Body of pancreas (tissue), 4 donors: ENCODE results near the gene HAUS2. TPM values are rescaled to one million over a fixed set of nuclear protein-coding genes. Genes with fewer than 3 reads are reported as not detected.
A peak's percentile ranks its signal among the peaks of the same experiment; 100 is the strongest.

ENCODE experiments used
- ATAC-seq: fragments of 150-250 bp; one replicate; pipeline ENCODE4 v1.9.1; 2016
- DNase-seq, 4 donors: peaks; one replicate each; pipeline ENCODE4 v3.0.0-alpha.2; 2019
- H3K27ac ChIP-seq, 4 donors: fragments of 200-600 bp; sonication (generic); 1 replicate in 3 of 4; 2 replicates in 1 of 4; pipeline versions ENCODE4 v1.5.1 to v1.6.1; 2016 to 2019; ENCODE audit warnings: mild to moderate bottlenecking in 1 of 4, mixed read lengths in 1 of 4, moderate library complexity in 1 of 4
- H3K27me3 ChIP-seq, 2 donors: fragments of 200-600 bp; sonication (generic); one replicate each; pipeline ENCODE4 v1.6.0; 2016; ENCODE audit warnings: mild to moderate bottlenecking in 1 of 2
- H3K36me3 ChIP-seq, 2 donors: fragments of 200-600 bp; sonication (generic); replicated peaks in 1 of 2; 2 replicates each; pipeline ENCODE4 v1.5.1; 2016; ENCODE audit warnings: low read depth in 2 of 2; ENCODE audit not compliant: insufficient read depth in 1 of 2
- H3K4me1 ChIP-seq: fragments of 200-600 bp; sonication (generic); one replicate; pipeline ENCODE4 v1.6.0; 2016
- H3K4me3 ChIP-seq, 2 donors: fragments of 200-600 bp; sonication (generic); 1 replicate in 1 of 2; 2 replicates in 1 of 2; pipeline ENCODE4 v1.5.1; 2016 to 2019
- H3K9me3 ChIP-seq, 3 donors: fragments of 200-600 bp; sonication (generic); 1 replicate in 2 of 3; 2 replicates in 1 of 3; pipeline ENCODE4 v1.5.1; 2016
- POLR2A ChIP-seq, 3 donors: fragments of 450-650 bp; IDR thresholded peaks; one replicate each; pipeline ENCODE4 v1.6.1; 2016; ENCODE audit warnings: antibody characterized with exemption in 3 of 3, mild to moderate bottlenecking in 2 of 3
- WGBS, 2 donors: methylation state at CpG; one replicate each; pipeline ENCODE4 v1.1.5; 2017; 5-methylcytosine and 5-hydroxymethylcytosine counted together
- intact Hi-C: fragments of 100-400 bp; cut with DNase I; formaldehyde crosslinking; loops from one replicate; pipeline ENCODE4 v1.15.1; 2023
- total RNA-seq, 2 donors: library from RNA; depleted of rRNA; stranded (reverse); fragments of >200 nt; gene quantifications; one replicate each; pipeline ENCODE4 v1.1.0, GENCODE V29; 2016
- TF ChIP-seq, protein P1 (sequence below), 7 experiments: fragments of 450-650 bp in 4 of 7; fragments of 200-600 bp in 3 of 7; sonication (generic) in 3 of 7; IDR thresholded peaks; one replicate each; pipeline ENCODE4 v1.5.1; 2016 to 2019; ENCODE audit warnings: antibody characterized with exemption in 7 of 7

Gene HAUS2
- total RNA-seq, 2 donors from 2014 or later = 8.6 to 24.7 TPM

DNA sequence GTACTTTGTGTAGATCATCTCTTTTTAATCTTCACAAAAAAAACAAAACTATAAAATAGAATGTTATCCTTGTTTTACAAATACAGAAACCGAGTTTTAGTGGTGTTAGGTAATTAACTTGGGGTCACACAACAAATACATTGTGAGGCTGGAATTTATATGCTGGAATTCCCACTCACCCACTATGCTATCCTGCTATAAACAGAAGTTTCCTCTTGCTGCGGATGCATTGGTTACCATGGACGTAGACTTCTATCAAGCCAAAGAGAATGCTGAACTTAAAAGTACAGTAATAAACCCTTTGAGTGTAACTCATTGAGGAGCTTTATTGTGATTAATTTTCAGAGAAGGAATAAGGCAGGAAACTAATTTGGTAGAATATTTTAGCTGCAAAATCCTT lies 44.0 kb upstream of the HAUS2 start:
- DNase-seq = no peak
- Histone ChIP-seq H3K36me3 (no peaks in the 10 kb centered on the region), H3K4me1 (peaks cover 10% of the 10 kb centered on the region), H3K27ac (no peak overlapping the region), H3K9me3 (no peaks in the 10 kb centered on the region), H3K4me3 (no peak overlapping the region), H3K27me3 (no peaks in the 10 kb centered on the region)
- intact Hi-C loops = no loop called here
- WGBS, 2 donors = 68 to 79% methylated on average over 3 of the region's 3 CpGs
- no peak for ATAC-seq
- no peak for TF ChIP-seq POLR2A (IDR thresholded peaks at IDR 0.05)
- TF ChIP-seq, protein P1, sequence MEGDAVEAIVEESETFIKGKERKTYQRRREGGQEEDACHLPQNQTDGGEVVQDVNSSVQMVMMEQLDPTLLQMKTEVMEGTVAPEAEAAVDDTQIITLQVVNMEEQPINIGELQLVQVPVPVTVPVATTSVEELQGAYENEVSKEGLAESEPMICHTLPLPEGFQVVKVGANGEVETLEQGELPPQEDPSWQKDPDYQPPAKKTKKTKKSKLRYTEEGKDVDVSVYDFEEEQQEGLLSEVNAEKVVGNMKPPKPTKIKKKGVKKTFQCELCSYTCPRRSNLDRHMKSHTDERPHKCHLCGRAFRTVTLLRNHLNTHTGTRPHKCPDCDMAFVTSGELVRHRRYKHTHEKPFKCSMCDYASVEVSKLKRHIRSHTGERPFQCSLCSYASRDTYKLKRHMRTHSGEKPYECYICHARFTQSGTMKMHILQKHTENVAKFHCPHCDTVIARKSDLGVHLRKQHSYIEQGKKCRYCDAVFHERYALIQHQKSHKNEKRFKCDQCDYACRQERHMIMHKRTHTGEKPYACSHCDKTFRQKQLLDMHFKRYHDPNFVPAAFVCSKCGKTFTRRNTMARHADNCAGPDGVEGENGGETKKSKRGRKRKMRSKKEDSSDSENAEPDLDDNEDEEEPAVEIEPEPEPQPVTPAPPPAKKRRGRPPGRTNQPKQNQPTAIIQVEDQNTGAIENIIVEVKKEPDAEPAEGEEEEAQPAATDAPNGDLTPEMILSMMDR (IDR thresholded peaks at IDR 0.05) = no peak

DNA sequence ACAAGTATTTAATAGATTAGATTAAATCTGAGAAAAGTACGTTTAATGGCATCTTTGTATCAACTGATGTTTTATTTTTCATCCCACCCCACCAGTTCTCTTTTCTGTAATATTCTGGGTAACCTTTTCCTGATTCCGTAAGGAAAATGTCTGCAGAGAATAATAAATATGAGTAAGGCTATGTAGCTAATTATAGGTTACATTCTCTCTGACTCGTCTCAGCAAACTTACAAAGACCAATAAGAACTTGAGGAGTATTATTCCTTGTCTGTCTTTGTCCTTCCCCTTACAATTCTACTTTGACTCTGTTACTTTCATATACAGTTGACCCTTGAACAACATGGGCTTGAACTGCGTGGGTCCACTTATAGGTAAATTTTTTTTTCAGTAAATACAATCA lies 41.1 kb upstream of the HAUS2 start:
- no peaks in the 10 kb centered on the region for H3K36me3 ChIP-seq
- H3K27ac ChIP-seq = no peak overlapping the region
- DNase-seq (no peak), ATAC-seq (no peak)
- H3K27me3 ChIP-seq = no peaks in the 10 kb centered on the region
- intact Hi-C loops = no loop called here
- H3K4me1 ChIP-seq = peaks cover 10% of the 10 kb centered on the region
- H3K4me3 ChIP-seq = no peak overlapping the region
- no peaks in the 10 kb centered on the region for H3K9me3 ChIP-seq
- 74 to 80% methylated on average over 4 of the region's 4 CpGs for WGBS, 2 donors
- TF ChIP-seq, protein P1 (IDR thresholded peaks at IDR 0.05) = no peak
- TF ChIP-seq POLR2A (IDR thresholded peaks at IDR 0.05) = no peak

DNA sequence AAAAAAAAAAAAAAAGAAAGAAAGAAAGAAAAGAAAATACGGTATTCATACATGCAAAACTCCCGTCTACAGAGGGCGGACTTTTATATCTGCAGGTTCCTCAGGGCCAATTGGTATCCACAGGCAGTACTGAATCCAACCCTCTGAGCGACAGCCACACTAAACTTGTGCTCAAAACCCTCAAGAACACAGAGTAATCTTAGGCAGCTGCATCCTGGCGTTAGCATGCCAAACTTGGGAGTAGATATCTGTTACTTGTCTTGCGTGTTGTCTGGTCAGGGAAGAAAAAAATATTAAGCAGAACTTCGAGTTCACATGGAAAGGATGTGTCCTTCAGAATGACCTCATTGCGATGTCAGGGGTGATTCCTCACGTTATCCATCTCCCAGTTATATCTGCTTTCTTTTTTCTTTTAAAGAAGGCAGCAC lies 40.4 kb upstream of the HAUS2 start:
- WGBS, 2 donors = 58 to 69% methylated on average over 9 of the region's 9 CpGs
- Histone ChIP-seq H3K27me3 (no peaks in the 10 kb centered on the region), H3K36me3 (no peaks in the 10 kb centered on the region), H3K4me1 (peaks cover 10% of the 10 kb centered on the region), H3K27ac (no peak overlapping the region), H3K4me3 (no peak overlapping the region), H3K9me3 (no peaks in the 10 kb centered on the region)
- ATAC-seq (peak; percentile 18), DNase-seq (no peak)
- TF ChIP-seq, protein P1 (IDR thresholded peaks at IDR 0.05) = no peak
- no peak for TF ChIP-seq POLR2A (IDR thresholded peaks at IDR 0.05)
- intact Hi-C loops = no loop called here

DNA sequence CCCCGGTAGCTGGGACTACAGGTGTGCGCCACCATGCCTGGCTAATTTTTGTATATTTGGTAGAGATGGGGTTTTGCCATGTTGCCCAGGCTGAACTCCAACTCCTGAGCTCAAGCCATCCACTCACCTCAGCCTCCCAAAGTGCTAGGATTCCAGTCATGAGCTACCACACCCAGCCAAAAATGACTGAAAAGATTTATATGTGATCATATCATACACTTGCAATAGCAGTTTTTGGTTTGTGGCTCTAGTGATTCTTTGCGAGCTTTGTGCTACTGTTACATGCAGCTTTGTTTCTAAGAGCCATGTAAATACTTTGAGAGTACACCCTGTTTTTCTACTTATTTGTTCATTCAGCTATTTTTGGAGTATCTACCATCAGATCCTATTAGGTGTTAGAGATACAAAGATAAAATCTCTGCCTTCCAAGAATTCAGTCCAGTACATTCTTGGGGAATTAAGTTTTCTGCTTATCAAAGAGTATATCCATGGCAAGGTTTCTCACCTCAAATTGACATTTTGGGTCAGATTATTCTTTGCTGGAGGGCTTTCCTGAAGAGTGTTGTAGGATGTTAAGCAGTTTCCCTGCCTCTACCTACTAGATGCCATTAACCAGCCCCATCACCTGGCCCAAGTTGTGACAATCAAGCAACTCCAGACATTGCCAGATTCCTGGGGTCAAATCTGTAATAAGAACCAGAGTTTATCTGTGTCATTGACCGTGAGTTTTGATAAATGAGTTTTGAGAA lies 38.2 kb upstream of the HAUS2 start:
- DNase-seq = no peak
- TF ChIP-seq, protein P1 (IDR thresholded peaks at IDR 0.05) = no peak
- no peak for TF ChIP-seq POLR2A (IDR thresholded peaks at IDR 0.05)
- no peaks in the 10 kb centered on the region for H3K27me3 ChIP-seq
- peaks cover 10% of the 10 kb centered on the region for H3K4me1 ChIP-seq
- intact Hi-C loops = no loop called here
- no peak overlapping the region for H3K4me3 ChIP-seq
- H3K36me3 ChIP-seq = peaks cover 0 to 9% of the 10 kb centered on the region in 2 donors
- ATAC-seq = no peak
- peak overlapping the region in 1 of 4 donors; percentile 42 for H3K27ac ChIP-seq
- H3K9me3 ChIP-seq = no peaks in the 10 kb centered on the region
- WGBS, 2 donors = 74 to 88% methylated on average over 4 of the region's 4 CpGs

DNA sequence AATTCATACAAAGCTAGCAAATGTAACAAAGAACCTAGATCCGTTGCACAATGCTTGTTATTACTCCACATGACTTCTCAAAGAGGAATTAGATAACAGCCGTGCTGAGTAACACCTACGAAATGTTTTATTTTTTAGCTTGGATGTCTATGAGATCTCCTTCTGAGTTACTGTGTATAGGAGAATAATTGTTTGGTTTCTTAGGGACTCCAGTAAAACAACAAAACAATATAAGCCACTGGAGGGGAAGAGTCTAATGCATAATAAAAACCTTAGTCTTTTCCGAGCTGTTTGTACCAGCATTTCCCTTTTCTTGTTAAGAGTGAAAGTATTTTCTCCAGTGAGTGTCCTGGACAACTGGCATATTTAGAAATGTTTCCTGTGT lies 37.6 kb upstream of the HAUS2 start:
- intact Hi-C loops = no loop called here
- Histone ChIP-seq H3K4me3 (no peak overlapping the region), H3K36me3 (peaks cover 0 to 10% of the 10 kb centered on the region in 2 donors), H3K9me3 (no peaks in the 10 kb centered on the region), H3K4me1 (peaks cover 10% of the 10 kb centered on the region), H3K27me3 (no peaks in the 10 kb centered on the region), H3K27ac (peak overlapping the region in 1 of 4 donors; percentile 42)
- ATAC-seq = no peak
- WGBS, 2 donors = 41 to 54% methylated on average over 4 of the region's 4 CpGs
- no peak for TF ChIP-seq POLR2A (IDR thresholded peaks at IDR 0.05)
- TF ChIP-seq, protein P1 (IDR thresholded peaks at IDR 0.05) = no peak
- no peak for DNase-seq
